Large intestine (tissue), 1 donor: ENCODE results near the gene RBP3. TPM values are rescaled to one million over a fixed set of nuclear protein-coding genes. Genes with fewer than 3 reads are reported as not detected.

Experiments used
- polyA plus RNA-seq: library from polyadenylated mRNA; unstranded; fragments of 120-200 nt; gene quantifications from one replicate; pipeline ENCODE4 v1.2.1, GENCODE V29; 2013

Gene RBP3
- polyA plus RNA-seq, 1 donor: 0.06 TPM

Other genes with a start within 250 kb of the RBP3 start
- 2.5 TPM for gene GDF10, start 48.2 kb upstream of the RBP3 start, polyA plus RNA-seq
- not detected for gene GDF2, start 25.9 kb upstream of the RBP3 start, polyA plus RNA-seq
- 2.2 TPM for gene ZNF488, start 35.9 kb downstream of the RBP3 start, polyA plus RNA-seq
- 18.2 TPM for gene ANXA8, start 135.8 kb downstream of the RBP3 start, polyA plus RNA-seq
- not detected for gene FAM25G, start 143.3 kb downstream of the RBP3 start, polyA plus RNA-seq
- gene AGAP9, start 175.3 kb downstream of the RBP3 start, polyA plus RNA-seq: 59.1 TPM